D721Med (cell line): Measurements from ENCODE around the gene PHACTR1.

ENCODE experiments used
- DNase-seq: peaks from one replicate; pipeline ENCODE4 v3.0.0; 2011; ENCODE audit warnings: low spot score; ENCODE audit not compliant: insufficient read length
- FAIRE-seq: peaks from 2 replicates; lab custom pipeline; 2011; peaks lifted over from hg19 to GRCh38; lab: Jason Lieb, UNC
- TF ChIP-seq, protein P1 (sequence below): IDR thresholded peaks from 2 replicates; pipeline ENCODE4 v1.5.1; 2012; ENCODE audit warnings: mild to moderate bottlenecking, control low read depth; ENCODE audit not compliant: insufficient read depth; ENCODE audit errors: missing control alignments

Gene PHACTR1

DNA sequence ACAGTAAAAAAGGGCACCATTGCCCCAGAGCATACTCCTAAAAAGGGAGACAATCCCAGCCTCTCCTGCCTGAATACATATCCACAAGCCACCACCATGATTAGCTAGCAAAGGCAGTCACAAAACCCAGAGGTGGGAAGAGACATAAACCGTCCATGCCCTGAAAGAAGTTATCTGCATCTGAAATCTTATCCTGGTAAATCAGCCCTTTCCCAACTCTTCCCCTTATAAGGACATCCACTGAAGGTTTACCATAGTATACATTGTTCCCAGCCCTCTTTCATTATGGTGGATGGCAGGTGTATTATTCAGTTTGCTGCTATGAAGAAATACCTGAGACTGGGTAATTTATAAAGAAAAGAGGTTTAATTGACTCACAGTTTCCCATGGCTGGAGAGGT, 516.5 kb downstream of the PHACTR1 start:
- no peak for FAIRE-seq

DNA sequence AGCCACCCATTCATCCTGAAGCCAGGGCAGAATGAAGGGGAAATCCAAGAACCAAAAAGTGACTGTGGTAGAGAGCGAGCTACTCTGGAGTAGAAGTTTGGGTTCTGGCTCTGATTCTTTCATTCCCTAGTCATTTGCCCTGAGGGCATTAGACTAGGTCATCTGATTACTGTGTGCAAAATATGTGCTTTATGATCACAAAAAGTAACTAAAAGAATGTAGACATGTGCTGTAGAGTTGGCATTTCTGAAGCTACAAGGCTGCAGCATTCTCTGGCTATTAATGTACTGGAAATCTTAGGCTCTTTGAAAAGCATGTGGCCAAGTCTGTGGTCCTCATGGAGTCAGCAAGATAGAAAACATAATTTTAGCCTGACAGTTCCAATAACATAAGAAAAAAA, 517.6 kb downstream of the PHACTR1 start:
- TF ChIP-seq, protein P1, sequence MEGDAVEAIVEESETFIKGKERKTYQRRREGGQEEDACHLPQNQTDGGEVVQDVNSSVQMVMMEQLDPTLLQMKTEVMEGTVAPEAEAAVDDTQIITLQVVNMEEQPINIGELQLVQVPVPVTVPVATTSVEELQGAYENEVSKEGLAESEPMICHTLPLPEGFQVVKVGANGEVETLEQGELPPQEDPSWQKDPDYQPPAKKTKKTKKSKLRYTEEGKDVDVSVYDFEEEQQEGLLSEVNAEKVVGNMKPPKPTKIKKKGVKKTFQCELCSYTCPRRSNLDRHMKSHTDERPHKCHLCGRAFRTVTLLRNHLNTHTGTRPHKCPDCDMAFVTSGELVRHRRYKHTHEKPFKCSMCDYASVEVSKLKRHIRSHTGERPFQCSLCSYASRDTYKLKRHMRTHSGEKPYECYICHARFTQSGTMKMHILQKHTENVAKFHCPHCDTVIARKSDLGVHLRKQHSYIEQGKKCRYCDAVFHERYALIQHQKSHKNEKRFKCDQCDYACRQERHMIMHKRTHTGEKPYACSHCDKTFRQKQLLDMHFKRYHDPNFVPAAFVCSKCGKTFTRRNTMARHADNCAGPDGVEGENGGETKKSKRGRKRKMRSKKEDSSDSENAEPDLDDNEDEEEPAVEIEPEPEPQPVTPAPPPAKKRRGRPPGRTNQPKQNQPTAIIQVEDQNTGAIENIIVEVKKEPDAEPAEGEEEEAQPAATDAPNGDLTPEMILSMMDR: no peak
- no peak for DNase-seq
- FAIRE-seq: no peak

More for the DNA sequence above, 516.5 kb downstream of the PHACTR1 start:
- DNase-seq: no peak
- TF ChIP-seq, protein P1: no peak

DNA sequence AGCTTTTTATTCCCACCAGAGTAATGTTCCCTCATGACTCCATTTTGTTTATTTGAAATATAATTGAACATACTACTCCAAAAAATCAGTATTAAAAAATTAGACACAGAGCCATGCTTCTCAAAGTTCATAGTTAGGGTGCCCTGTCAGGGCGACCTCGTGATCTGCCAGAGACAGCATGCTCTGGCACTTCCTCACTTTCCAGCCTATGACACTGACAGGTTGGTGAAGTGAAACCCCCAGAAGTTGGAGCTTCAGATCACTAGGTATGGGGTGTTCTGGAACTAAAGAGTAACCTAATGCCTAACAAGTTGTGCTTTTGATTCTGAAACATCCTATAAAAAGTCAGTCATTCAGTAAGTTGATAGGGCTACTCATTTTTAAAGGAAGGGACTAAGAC, 518.8 kb downstream of the PHACTR1 start:
- FAIRE-seq (no peak), DNase-seq (no peak)
- TF ChIP-seq, protein P1: no peak

DNA sequence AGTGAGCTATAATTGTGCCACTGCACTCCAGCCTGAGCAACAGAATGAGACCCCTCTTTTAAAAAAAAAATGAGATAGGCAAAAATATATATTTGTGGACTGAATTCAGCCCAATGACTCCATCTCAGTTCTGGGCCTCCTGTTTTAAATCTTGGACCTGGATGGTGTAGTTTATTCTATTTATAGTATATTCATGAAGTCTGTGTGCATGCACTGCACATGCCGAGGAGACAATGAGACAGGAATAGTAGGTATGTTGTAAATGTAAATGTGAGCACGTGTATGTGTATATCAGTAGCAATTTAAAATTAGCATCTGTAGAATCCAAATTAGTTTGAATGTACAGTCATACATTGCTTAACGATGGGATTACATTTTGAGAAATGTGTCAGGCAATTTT, 520.8 kb downstream of the PHACTR1 start:
- TF ChIP-seq, protein P1: no peak

DNA sequence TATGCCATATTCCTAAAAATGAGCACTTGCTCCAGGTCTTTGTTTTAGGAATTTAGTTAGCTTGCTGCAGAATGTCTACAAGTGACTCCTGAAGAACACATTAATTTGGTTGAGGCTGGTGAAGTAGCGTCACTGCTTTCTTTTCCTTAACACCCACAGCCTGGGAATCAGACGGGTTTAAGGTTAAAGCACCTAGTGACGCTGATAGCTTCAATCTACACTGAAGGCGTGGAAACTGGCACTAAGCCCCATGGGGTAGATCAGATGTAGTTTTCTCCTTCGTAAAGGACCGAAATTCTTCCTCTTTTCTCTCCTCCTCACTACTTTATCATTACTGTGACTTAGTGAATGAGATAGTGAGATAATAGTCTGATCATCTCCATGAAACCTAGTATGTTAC, 521.5 kb downstream of the PHACTR1 start:
- TF ChIP-seq, protein P1: no peak
- no peak for DNase-seq
- no peak for FAIRE-seq

More for the DNA sequence above, 520.8 kb downstream of the PHACTR1 start:
- DNase-seq (no peak), FAIRE-seq (no peak)

GRCh38 chr6:13238640-13239216, 522.2 kb downstream of the PHACTR1 start:
- FAIRE-seq (no peak), DNase-seq (no peak)

More at GRCh38 chr6:13238640-13239216, 522.2 kb downstream of the PHACTR1 start:
- TF ChIP-seq, protein P1: no peak
